HFFc6 (cell line): ENCODE measurements around the gene RAB11FIP4. TPM values are rescaled to one million over a fixed set of nuclear protein-coding genes. Genes with fewer than 3 reads are reported as not detected.

Source experiments
- DNase-seq: peaks from one replicate; pipeline ENCODE4 v3.0.0-alpha.2; 2018
- H3K27ac Mint-ChIP-seq: 2 replicates; pipeline ENCODE4 v1.8.0; 2020; ENCODE audit warnings: mild to moderate bottlenecking, mixed read lengths
- H3K27me3 Mint-ChIP-seq: 2 replicates; pipeline ENCODE4 v1.8.0; 2021; ENCODE audit warnings: mild to moderate bottlenecking, moderate library complexity, mixed read lengths; ENCODE audit not compliant: insufficient read depth
- H3K36me3 Mint-ChIP-seq: 2 replicates; pipeline ENCODE4 v1.8.0; 2021; ENCODE audit warnings: low read depth, mixed read lengths
- H3K4me1 Mint-ChIP-seq: 2 replicates; pipeline ENCODE4 v1.8.0; 2020; ENCODE audit warnings: low read depth, mixed read lengths
- H3K4me3 Mint-ChIP-seq: 2 replicates; pipeline ENCODE4 v1.8.0; 2020; ENCODE audit warnings: mild to moderate bottlenecking, moderate library complexity, mixed read lengths
- H3K9me3 Mint-ChIP-seq: 2 replicates; pipeline ENCODE4 v1.8.0; 2020; ENCODE audit warnings: mild to moderate bottlenecking, mixed read lengths
- total RNA-seq, 6 experiments: library from RNA; stranded (reverse); fragmentation: NEBNext Ultra II Directional; extraction: Animal tissue kit (Norgen Biotek cat#: 25700); gene quantifications; 2 replicates in 1 of 6; 3 replicates in 5 of 6; pipeline ENCODE4 v1.2.3, GENCODE V29; 2021
- TF ChIP-seq, protein P1 (sequence below): fragments of 200-600 bp; sonication (generic); IDR thresholded peaks from 2 replicates; pipeline ENCODE4 v1.5.0; 2021; ENCODE audit warnings: antibody characterized with exemption, mild to moderate bottlenecking

The RAB11FIP4 gene
- total RNA-seq, 6 experiments from 2014 or later = 0.02 to 0.38 (median 0.09) TPM

GRCh38 chr17:31582151-31582907 is 190.9 kb downstream of the RAB11FIP4 start:
- peak overlapping the region; percentile 89 for H3K27ac Mint-ChIP-seq
- H3K27me3 Mint-ChIP-seq = no peaks in the 10 kb centered on the region; the same call in 1 of the 2 replicates
- no peak for DNase-seq
- TF ChIP-seq, protein P1, sequence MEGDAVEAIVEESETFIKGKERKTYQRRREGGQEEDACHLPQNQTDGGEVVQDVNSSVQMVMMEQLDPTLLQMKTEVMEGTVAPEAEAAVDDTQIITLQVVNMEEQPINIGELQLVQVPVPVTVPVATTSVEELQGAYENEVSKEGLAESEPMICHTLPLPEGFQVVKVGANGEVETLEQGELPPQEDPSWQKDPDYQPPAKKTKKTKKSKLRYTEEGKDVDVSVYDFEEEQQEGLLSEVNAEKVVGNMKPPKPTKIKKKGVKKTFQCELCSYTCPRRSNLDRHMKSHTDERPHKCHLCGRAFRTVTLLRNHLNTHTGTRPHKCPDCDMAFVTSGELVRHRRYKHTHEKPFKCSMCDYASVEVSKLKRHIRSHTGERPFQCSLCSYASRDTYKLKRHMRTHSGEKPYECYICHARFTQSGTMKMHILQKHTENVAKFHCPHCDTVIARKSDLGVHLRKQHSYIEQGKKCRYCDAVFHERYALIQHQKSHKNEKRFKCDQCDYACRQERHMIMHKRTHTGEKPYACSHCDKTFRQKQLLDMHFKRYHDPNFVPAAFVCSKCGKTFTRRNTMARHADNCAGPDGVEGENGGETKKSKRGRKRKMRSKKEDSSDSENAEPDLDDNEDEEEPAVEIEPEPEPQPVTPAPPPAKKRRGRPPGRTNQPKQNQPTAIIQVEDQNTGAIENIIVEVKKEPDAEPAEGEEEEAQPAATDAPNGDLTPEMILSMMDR = no peak
- H3K36me3 Mint-ChIP-seq = peaks cover 58% of the 10 kb centered on the region
- peaks cover 89% of the 10 kb centered on the region for H3K4me1 Mint-ChIP-seq
- no peak overlapping the region; the same call in 1 of the 2 replicates for H3K4me3 Mint-ChIP-seq
- no peaks in the 10 kb centered on the region for H3K9me3 Mint-ChIP-seq

GRCh38 chr17:31583772-31584356 is 192.4 kb downstream of the RAB11FIP4 start:
- TF ChIP-seq, protein P1 = no peak
- Mint-ChIP-seq H3K4me1 (peaks cover 90% of the 10 kb centered on the region), H3K36me3 (peaks cover 57% of the 10 kb centered on the region), H3K4me3 (no peak overlapping the region), H3K27me3 (no peaks in the 10 kb centered on the region; the same call in 1 of the 2 replicates), H3K9me3 (no peaks in the 10 kb centered on the region), H3K27ac (peak overlapping the region; percentile 54)
- DNase-seq = no peak

DNA sequence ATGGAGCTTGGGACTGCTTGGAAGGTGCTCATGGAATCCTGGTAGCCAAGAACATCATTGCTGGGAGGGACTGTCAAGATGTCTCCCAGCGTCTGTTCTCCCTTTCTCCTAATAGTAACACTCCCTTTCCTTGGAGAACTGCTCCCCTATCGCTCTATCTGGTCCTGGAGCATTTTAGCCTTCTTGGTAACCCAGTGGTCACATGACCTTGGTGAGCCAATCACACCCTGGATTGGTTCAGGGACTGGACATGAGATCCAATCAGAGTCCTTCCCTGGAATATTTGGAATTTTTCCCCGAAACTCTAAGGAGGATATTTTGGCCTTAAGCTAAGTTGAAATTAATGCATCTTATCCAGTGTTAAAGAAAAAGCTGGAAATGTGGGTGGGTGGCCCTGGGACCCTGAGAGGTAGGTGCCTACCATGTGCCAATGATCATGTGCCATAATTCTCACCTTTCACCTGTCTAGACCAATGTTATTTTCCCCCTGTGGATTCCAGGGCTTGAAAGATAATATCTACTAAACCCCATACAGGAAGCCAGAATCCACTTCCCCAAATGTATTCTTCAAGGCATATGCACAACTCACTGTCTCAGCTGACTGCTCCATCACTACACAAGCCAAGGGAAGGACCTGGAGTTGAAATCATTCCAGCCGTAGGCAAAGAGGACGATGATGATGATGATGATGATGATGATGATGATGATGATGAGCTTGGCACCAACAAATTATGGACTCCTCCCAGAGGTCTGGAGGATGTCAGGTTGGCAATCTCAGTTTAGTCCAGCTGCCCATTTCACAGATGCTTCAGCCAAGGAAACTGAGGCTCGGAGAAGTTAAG is 193.2 kb downstream of the RAB11FIP4 start:
- no peak for DNase-seq
- Mint-ChIP-seq H3K9me3 (no peaks in the 10 kb centered on the region), H3K36me3 (peaks cover 54% of the 10 kb centered on the region), H3K4me1 (peaks cover 82% of the 10 kb centered on the region), H3K27me3 (no peaks in the 10 kb centered on the region; the same call in 1 of the 2 replicates), H3K27ac (0 out of 2 replicates have a peak overlapping the region, but pooled peaks have one; percentile 7), H3K4me3 (no peak overlapping the region)
- TF ChIP-seq, protein P1 = no peak

DNA sequence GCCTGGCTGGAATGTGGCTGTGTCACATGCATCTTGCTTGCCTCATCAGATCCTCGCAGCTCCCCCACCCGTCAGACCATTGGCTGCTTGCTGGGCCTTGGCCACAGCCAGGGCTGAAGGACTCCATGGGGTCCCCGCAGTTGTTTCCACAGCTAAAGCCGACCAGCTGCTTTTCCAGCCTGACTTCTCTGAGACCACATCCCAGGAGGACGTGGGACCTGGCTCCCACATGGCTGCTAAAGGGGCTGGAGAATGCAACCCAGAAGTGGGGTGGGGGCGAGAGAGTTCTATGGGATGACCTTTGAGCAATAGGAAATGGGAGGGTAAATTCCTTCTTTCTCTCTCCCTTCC is 193.8 kb downstream of the RAB11FIP4 start:
- Mint-ChIP-seq H3K4me3 (no peak overlapping the region), H3K36me3 (peaks cover 54% of the 10 kb centered on the region), H3K27ac (no peak overlapping the region), H3K4me1 (peaks cover 76% of the 10 kb centered on the region), H3K27me3 (no peaks in the 10 kb centered on the region; the same call in 1 of the 2 replicates), H3K9me3 (no peaks in the 10 kb centered on the region)
- DNase-seq = no peak
- TF ChIP-seq, protein P1 = no peak

DNA sequence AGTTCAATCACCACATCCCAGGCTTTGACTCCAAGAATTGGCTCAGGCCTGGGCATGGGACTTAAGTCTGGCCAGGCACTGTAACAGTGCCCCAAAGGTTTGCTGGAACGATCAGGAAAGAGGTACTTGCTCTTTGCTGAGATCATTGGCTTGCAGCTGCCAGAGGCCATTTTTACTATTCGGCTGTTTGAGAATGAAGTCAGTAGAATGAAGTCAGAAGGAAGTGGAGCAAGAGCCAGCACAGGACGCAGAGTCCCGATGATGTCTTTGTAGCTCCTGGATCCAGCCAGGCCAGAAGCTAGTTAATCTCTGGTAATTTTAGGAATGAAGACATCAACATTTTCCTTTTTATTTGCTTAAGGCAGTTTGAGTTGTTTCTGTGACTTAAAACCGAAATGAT is 195.5 kb downstream of the RAB11FIP4 start:
- H3K9me3 Mint-ChIP-seq = no peaks in the 10 kb centered on the region
- no peak for DNase-seq
- H3K36me3 Mint-ChIP-seq = peaks cover 59% of the 10 kb centered on the region
- H3K27me3 Mint-ChIP-seq = peaks cover 3% of the 10 kb centered on the region
- peaks cover 67% of the 10 kb centered on the region for H3K4me1 Mint-ChIP-seq
- TF ChIP-seq, protein P1 = no peak
- peak overlapping the region; percentile 75 for H3K27ac Mint-ChIP-seq
- H3K4me3 Mint-ChIP-seq = peak overlapping the region; percentile 15; the same call in 1 of the 2 replicates
